ENCODE measurements around the gene ASAP2.

ASAP2 gene

DNA sequence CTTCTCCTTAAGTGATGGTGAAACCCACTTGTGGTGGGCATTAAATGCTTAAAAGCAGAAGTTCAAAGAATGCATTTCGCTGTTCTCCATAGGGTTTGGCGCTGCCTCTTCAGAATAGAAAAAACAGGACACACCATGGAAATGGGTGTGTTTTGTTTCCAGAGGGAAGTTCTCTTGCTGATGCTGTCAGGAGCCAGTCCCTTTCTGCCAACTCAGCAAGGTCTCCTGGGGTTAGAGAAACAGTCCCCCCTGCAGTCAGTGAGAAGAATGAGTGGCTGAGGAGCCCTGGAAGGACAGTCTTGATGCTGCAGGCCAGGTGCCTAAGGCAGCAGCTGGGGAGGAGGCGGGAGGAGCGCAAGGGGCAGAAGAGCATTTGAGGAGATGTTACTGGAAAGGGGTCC is 37.8 kb upstream of the ASAP2 start:
- Histone ChIP-seq H3K79me2 (ENCODE audit: insufficient read depth, low read length) (no peaks in the 10 kb centered on the region), H3K9me2 (replicated peaks; ENCODE audit: low read depth, low read length) (no peaks in the 10 kb centered on the region), H3K27me3 (ENCODE audit: insufficient read depth, low read length, poor library complexity, severe bottlenecking) (no peaks in the 10 kb centered on the region), H3K9me3 (ENCODE audit: insufficient read depth, low read depth, low read length) (no peaks in the 10 kb centered on the region), H3K9ac (ENCODE audit: low read depth, low read length, poor library complexity, severe bottlenecking) (no peak overlapping the region), H3K4me2 (ENCODE audit: low read depth, low read length, poor library complexity, severe bottlenecking) (no peak overlapping the region), H3K4me3 (ENCODE audit: low read length, poor library complexity, severe bottlenecking) (no peak overlapping the region), H3K4me1 (ENCODE audit: insufficient read depth, low read length, poor library complexity, severe bottlenecking) (no peaks in the 10 kb centered on the region), H3F3A (ENCODE audit: low read depth) (no peaks in the 10 kb centered on the region), H3K36me3 (ENCODE audit: insufficient read depth, low read length) (no peaks in the 10 kb centered on the region), H2AFZ (ENCODE audit: low read length) (no peak overlapping the region), H4K20me1 (ENCODE audit: insufficient read depth, low read length, poor library complexity, severe bottlenecking) (no peaks in the 10 kb centered on the region)
- TF ChIP-seq, protein P1, sequence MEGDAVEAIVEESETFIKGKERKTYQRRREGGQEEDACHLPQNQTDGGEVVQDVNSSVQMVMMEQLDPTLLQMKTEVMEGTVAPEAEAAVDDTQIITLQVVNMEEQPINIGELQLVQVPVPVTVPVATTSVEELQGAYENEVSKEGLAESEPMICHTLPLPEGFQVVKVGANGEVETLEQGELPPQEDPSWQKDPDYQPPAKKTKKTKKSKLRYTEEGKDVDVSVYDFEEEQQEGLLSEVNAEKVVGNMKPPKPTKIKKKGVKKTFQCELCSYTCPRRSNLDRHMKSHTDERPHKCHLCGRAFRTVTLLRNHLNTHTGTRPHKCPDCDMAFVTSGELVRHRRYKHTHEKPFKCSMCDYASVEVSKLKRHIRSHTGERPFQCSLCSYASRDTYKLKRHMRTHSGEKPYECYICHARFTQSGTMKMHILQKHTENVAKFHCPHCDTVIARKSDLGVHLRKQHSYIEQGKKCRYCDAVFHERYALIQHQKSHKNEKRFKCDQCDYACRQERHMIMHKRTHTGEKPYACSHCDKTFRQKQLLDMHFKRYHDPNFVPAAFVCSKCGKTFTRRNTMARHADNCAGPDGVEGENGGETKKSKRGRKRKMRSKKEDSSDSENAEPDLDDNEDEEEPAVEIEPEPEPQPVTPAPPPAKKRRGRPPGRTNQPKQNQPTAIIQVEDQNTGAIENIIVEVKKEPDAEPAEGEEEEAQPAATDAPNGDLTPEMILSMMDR (conservative IDR thresholded peaks at IDR 0.05; ENCODE audit: low read length), result 0 out of 2 replicates have a peak, but pooled peaks have one; percentile 18
- TF ChIP-seq EZH2phosphoT487 (IDR thresholded peaks at IDR 0.05; ENCODE audit: borderline replicate concordance), result no peak

DNA sequence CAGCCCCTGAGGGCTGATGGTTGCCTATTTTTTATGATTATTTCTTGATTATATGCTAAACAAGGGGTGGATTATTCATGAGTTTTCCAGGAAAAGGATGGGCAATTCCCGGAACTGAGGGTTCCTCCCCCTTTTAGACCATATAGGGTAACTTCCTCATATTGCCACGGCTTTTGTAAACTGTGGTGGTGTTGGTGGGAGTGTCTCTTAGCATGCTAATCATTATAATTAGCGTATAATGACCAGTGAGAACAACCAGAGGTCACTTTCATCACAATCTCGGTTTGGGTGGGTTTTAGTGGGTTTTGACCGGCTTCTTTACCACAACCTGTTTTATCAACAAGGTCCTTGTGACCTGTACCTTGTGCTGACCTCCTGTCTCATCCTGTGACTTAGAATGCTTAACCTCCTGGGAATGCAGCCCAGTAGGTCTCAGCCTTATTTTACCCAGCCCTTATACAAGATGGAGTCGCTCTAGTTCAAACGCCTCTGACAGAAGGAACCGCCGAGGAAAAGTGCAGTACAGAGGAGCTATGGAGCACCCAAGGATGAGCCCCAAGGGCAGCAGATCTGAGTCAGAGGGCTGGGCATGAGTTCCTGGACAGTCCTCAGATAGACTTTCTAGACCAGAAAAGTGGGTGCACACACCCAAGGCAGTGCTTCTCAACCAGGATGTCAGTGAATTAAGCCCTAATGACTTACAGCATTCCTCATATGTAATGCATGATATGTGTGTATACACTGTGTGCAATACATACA is 37.1 kb upstream of the ASAP2 start:
- TF ChIP-seq, protein P1 (conservative IDR thresholded peaks at IDR 0.05; ENCODE audit: low read length), result no peak
- no peak for TF ChIP-seq EZH2phosphoT487 (IDR thresholded peaks at IDR 0.05; ENCODE audit: borderline replicate concordance)
- Histone ChIP-seq H2AFZ (ENCODE audit: low read length) (no peak overlapping the region), H3K9ac (ENCODE audit: low read depth, low read length, poor library complexity, severe bottlenecking) (no peak overlapping the region), H3K9me2 (replicated peaks; ENCODE audit: low read depth, low read length) (no peaks in the 10 kb centered on the region), H3F3A (ENCODE audit: low read depth) (no peaks in the 10 kb centered on the region), H3K36me3 (ENCODE audit: insufficient read depth, low read length) (no peaks in the 10 kb centered on the region), H4K20me1 (ENCODE audit: insufficient read depth, low read length, poor library complexity, severe bottlenecking) (no peaks in the 10 kb centered on the region), H3K4me2 (ENCODE audit: low read depth, low read length, poor library complexity, severe bottlenecking) (no peak overlapping the region), H3K9me3 (ENCODE audit: insufficient read depth, low read depth, low read length) (no peaks in the 10 kb centered on the region), H3K79me2 (ENCODE audit: insufficient read depth, low read length) (no peaks in the 10 kb centered on the region), H3K4me1 (ENCODE audit: insufficient read depth, low read length, poor library complexity, severe bottlenecking) (no peaks in the 10 kb centered on the region), H3K27me3 (ENCODE audit: insufficient read depth, low read length, poor library complexity, severe bottlenecking) (no peaks in the 10 kb centered on the region), H3K4me3 (ENCODE audit: low read length, poor library complexity, severe bottlenecking) (no peak overlapping the region)

DNA sequence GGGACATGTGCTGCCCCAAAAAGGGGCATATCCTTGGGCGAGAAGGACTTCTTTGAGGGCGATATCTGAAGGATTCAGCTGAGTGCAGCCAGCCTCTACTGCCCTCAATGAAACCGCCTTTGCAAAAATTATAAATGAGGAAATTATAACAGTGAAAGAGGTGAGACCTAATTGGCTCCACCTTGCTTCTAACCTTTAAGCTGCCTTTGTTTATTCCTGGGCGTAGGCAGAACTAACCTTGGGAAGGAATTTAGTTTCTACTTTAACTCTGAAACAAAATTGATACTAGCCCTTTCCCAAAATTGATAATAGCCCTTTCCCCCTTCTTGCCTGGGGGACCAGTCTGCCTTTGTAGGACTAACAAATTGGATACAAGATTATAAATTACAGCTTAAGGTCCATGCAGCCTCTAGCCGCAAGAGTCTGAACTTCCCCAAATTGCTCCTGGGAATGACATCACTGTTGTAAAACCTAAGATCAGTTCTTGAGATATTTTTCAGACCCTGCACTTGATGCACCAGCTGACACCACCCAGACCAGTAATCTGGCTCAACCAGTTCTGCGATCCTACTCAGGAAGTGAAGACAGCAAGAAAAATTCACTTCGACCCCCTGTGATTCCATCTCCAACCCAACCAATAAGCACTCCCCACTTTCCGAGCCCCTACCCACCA is 36.0 kb upstream of the ASAP2 start:
- Histone ChIP-seq H3K9ac (ENCODE audit: low read depth, low read length, poor library complexity, severe bottlenecking) (no peak overlapping the region), H4K20me1 (ENCODE audit: insufficient read depth, low read length, poor library complexity, severe bottlenecking) (no peaks in the 10 kb centered on the region), H3K4me3 (ENCODE audit: low read length, poor library complexity, severe bottlenecking) (no peak overlapping the region), H3K4me2 (ENCODE audit: low read depth, low read length, poor library complexity, severe bottlenecking) (no peak overlapping the region), H3K36me3 (ENCODE audit: insufficient read depth, low read length) (no peaks in the 10 kb centered on the region), H3K79me2 (ENCODE audit: insufficient read depth, low read length) (no peaks in the 10 kb centered on the region), H3K9me2 (replicated peaks; ENCODE audit: low read depth, low read length) (no peaks in the 10 kb centered on the region), H3K27me3 (ENCODE audit: insufficient read depth, low read length, poor library complexity, severe bottlenecking) (no peaks in the 10 kb centered on the region), H3K9me3 (ENCODE audit: insufficient read depth, low read depth, low read length) (no peaks in the 10 kb centered on the region), H2AFZ (ENCODE audit: low read length) (no peak overlapping the region), H3K4me1 (ENCODE audit: insufficient read depth, low read length, poor library complexity, severe bottlenecking) (no peaks in the 10 kb centered on the region), H3F3A (ENCODE audit: low read depth) (no peaks in the 10 kb centered on the region)
- TF ChIP-seq EZH2phosphoT487 (IDR thresholded peaks at IDR 0.05; ENCODE audit: borderline replicate concordance), result no peak
- TF ChIP-seq, protein P1 (conservative IDR thresholded peaks at IDR 0.05; ENCODE audit: low read length), result no peak
